Muscle layer of duodenum (tissue), 2 donors: ENCODE results near the gene TDRD12.

ENCODE experiments used
- H3K27ac ChIP-seq: one replicate; pipeline ENCODE4 v1.7.0; 2013; ENCODE audit warnings: mild to moderate bottlenecking, low read length
- H3K27me3 ChIP-seq: one replicate; pipeline ENCODE4 v1.7.0; 2013; ENCODE audit warnings: low read depth, mild to moderate bottlenecking, control low read depth, low read length
- H3K36me3 ChIP-seq, 2 donors: one replicate each; pipeline ENCODE4 v1.7.0; 2013; ENCODE audit warnings: low read length in 2 of 2, control low read depth in 1 of 2, mild to moderate bottlenecking in 1 of 2; ENCODE audit not compliant: insufficient read depth in 2 of 2, control insufficient read depth in 1 of 2
- H3K4me1 ChIP-seq, 2 donors: one replicate each; pipeline ENCODE4 v1.7.0; 2013; ENCODE audit warnings: low read length in 2 of 2, mild to moderate bottlenecking in 2 of 2, control low read depth in 1 of 2, moderate library complexity in 1 of 2; ENCODE audit not compliant: insufficient read depth in 2 of 2, control insufficient read depth in 1 of 2
- H3K4me3 ChIP-seq, 2 donors: one replicate each; pipeline ENCODE4 v1.7.0; 2013; ENCODE audit warnings: low read length in 2 of 2, low read depth in 1 of 2, mild to moderate bottlenecking in 1 of 2
- H3K9me3 ChIP-seq, 2 donors: one replicate each; pipeline ENCODE4 v1.7.0; 2013; ENCODE audit warnings: low read length in 2 of 2, control low read depth in 1 of 2, mild to moderate bottlenecking in 1 of 2; ENCODE audit not compliant: control insufficient read depth in 1 of 2
- donor health status: healthy.

The TDRD12 gene

GRCh38 chr19:32872391-32872790 lies 152.8 kb downstream of the TDRD12 start:
- Histone ChIP-seq H3K4me3 (no peak overlapping the region), H3K27ac (no peak overlapping the region), H3K4me1 (no peaks in the 10 kb centered on the region), H3K9me3 (no peaks in the 10 kb centered on the region), H3K27me3 (no peaks in the 10 kb centered on the region), H3K36me3 (peaks cover 0 to 9% of the 10 kb centered on the region in 2 donors)

- Histone ChIP-seq H3K36me3 (peaks cover 0 to 14% of the 10 kb centered on the region in 2 donors), H3K4me3 (no peak overlapping the region), H3K4me1 (no peaks in the 10 kb centered on the region), H3K27ac (no peak overlapping the region), H3K27me3 (no peaks in the 10 kb centered on the region), H3K9me3 (no peaks in the 10 kb centered on the region)
These were observed 153.8 kb downstream of the TDRD12 start for GRCh38 chr19:32873247-32873959.

- no peaks in the 10 kb centered on the region for H3K9me3 ChIP-seq
- H3K36me3 ChIP-seq = peaks cover 0 to 26% of the 10 kb centered on the region in 2 donors
- no peaks in the 10 kb centered on the region for H3K4me1 ChIP-seq
- H3K4me3 ChIP-seq = no peak overlapping the region
- no peak overlapping the region for H3K27ac ChIP-seq
- no peaks in the 10 kb centered on the region for H3K27me3 ChIP-seq
These were observed 155.0 kb downstream of the TDRD12 start for GRCh38 chr19:32874605-32875004.

- H3K4me3 ChIP-seq = no peak overlapping the region
- no peak overlapping the region for H3K27ac ChIP-seq
- H3K27me3 ChIP-seq = no peaks in the 10 kb centered on the region
- H3K9me3 ChIP-seq = no peaks in the 10 kb centered on the region
- H3K36me3 ChIP-seq = peaks cover 0 to 32% of the 10 kb centered on the region in 2 donors
- H3K4me1 ChIP-seq = no peaks in the 10 kb centered on the region
These were observed 155.9 kb downstream of the TDRD12 start for GRCh38 chr19:32875428-32875827.

- H3K4me3 ChIP-seq = no peak overlapping the region
- no peaks in the 10 kb centered on the region for H3K9me3 ChIP-seq
- no peaks in the 10 kb centered on the region for H3K27me3 ChIP-seq
- peaks cover 0 to 36% of the 10 kb centered on the region in 2 donors for H3K36me3 ChIP-seq
- H3K27ac ChIP-seq = no peak overlapping the region
- no peaks in the 10 kb centered on the region for H3K4me1 ChIP-seq
These were observed 156.8 kb downstream of the TDRD12 start for GRCh38 chr19:32876236-32876918.

GRCh38 chr19:32876919-32877285 lies 157.3 kb downstream of the TDRD12 start:
- H3K27ac ChIP-seq = no peak overlapping the region

More at GRCh38 chr19:32876919-32877285, 157.3 kb downstream of the TDRD12 start:
- Histone ChIP-seq H3K4me3 (no peak overlapping the region), H3K4me1 (no peaks in the 10 kb centered on the region), H3K36me3 (peaks cover 0 to 40% of the 10 kb centered on the region in 2 donors), H3K27me3 (no peaks in the 10 kb centered on the region), H3K9me3 (no peaks in the 10 kb centered on the region)
